Adrenal gland (tissue), 19 donors: ENCODE measurements around the gene OR5B2. TPM values are rescaled to one million over a fixed set of nuclear protein-coding genes. Genes with fewer than 3 reads are reported as not detected.

Source experiments
- DNase-seq, 7 donors: peaks; one replicate each; pipeline ENCODE4 v3.0.0-alpha.2; 2019 to 2020
- H3K27ac ChIP-seq, 5 donors: fragments of 200-600 bp; sonication (generic) in 4 of 5; 1 replicate in 3 of 5; 2 replicates in 2 of 5; pipeline versions ENCODE4 v1.5.1 to v1.8.0; 2016 to 2020; ENCODE audit warnings: mild to moderate bottlenecking in 1 of 5
- H3K27me3 ChIP-seq: fragments of 200-600 bp; 2 replicates; pipeline ENCODE4 v1.8.0; 2021
- H3K36me3 ChIP-seq, 2 donors: fragments of 200-600 bp; replicated peaks in 1 of 2; 1 replicate in 1 of 2; 2 replicates in 1 of 2; pipeline versions ENCODE4 v1.5.1 to v1.8.0; 2018 to 2022
- H3K4me1 ChIP-seq, 2 donors: fragments of 200-600 bp; replicated peaks in 1 of 2; 1 replicate in 1 of 2; 2 replicates in 1 of 2; pipeline versions ENCODE4 v1.5.1 to v1.8.0; 2018 to 2021
- H3K4me3 ChIP-seq, 4 donors: fragments of 200-600 bp; sonication (generic) in 3 of 4; one replicate each; pipeline ENCODE4 v1.5.1; 2016 to 2018
- H3K9me3 ChIP-seq, 3 donors: fragments of 200-600 bp; sonication (generic) in 1 of 3; replicated peaks in 1 of 3; 1 replicate in 2 of 3; 2 replicates in 1 of 3; pipeline versions ENCODE4 v1.5.1 to v1.8.0; 2016 to 2021
- POLR2A ChIP-seq, 2 donors: fragments of 450-650 bp; IDR thresholded peaks; one replicate each; pipeline ENCODE4 v1.6.1; 2017; ENCODE audit warnings: antibody characterized with exemption in 2 of 2, mild to moderate bottlenecking in 2 of 2, moderate library complexity in 1 of 2
- WGBS, 4 donors: extraction: QIAGEN DNeasy Blood & Tissue Kit in 2 of 4; methylation state at CpG; one replicate each; pipeline versions ENCODE4 v1.1.5 to v1.1.7; 2013 to 2017; 5-methylcytosine and 5-hydroxymethylcytosine counted together
- intact Hi-C, 2 donors: fragments of 100-400 bp; cut with DNase I; formaldehyde crosslinking; loops; one replicate each; pipeline versions ENCODE4 v1.14.1 to v1.15.0; 2022 to 2023
- long read RNA-seq, 10 donors: library from polyadenylated mRNA in 3 of 10; unstranded in 2 of 10; stranded (forward) in 1 of 10; transcript quantifications; one replicate each; pipeline ENCODE4 v2.0.0 and lab custom pipeline, GENCODE V29; 2021 to 2026
- polyA plus RNA-seq, 3 donors: library from polyadenylated mRNA; stranded (reverse); fragments of 200-250 nt in 2 of 3; fragments of 350-450 nt in 1 of 3; fragmentation: Illumina TruSeq in 1 of 3; extraction: RNeasy Lipid Tissue Mini Kit (QIAGEN cat#74804) in 1 of 3; gene quantifications; one replicate each; pipeline ENCODE4 v1.2.3, GENCODE V29; 2013 to 2014
- total RNA-seq, 9 donors: library from RNA; depleted of rRNA in 4 of 9; stranded (reverse); fragments of >200 nt in 4 of 9; fragments of 120-200 nt in 1 of 9; fragmentation: NEBNext Ultra II Directional in 1 of 9; extraction: Animal tissue kit (Norgen Biotek cat#: 25700) in 1 of 9; gene quantifications; one replicate each; pipeline versions ENCODE4 v1.1.0 to v1.2.4, GENCODE V29; 2013 to 2023
- TF ChIP-seq, protein P1 (sequence below), 6 experiments: fragments of 450-650 bp in 4 of 6; fragments of 200-600 bp in 2 of 6; sonication (generic) in 1 of 6; IDR thresholded peaks; 1 replicate in 5 of 6; 2 replicates in 1 of 6; pipeline versions ENCODE4 v1.5.1 to v1.8.0; 2016 to 2021; ENCODE audit warnings: antibody characterized with exemption in 6 of 6, mild to moderate bottlenecking in 2 of 6, moderate library complexity in 1 of 6
- donor health status: healthy with polysubstance abuse.
- donor health status: Bipolar disorder and iron deficiency.
- donor health status: DM: yes; HTN: yes; CAD: no.
- donor health status: DM: no; HTN: no; CAD: no.
- donor health status: DM: no; HTN: no; CAD: no.
- donor health status: DM: yes; HTN: yes; CAD: no.

The OR5B2 gene
- total RNA-seq (not detected), polyA plus RNA-seq (not detected)
- long read RNA-seq, donor 1: 0 reads
- long read RNA-seq, donor 2: 0 reads
- long read RNA-seq, donor 3: 0 reads
- long read RNA-seq, donor 4: 0 reads
- long read RNA-seq, donor 5: 0 reads
- long read RNA-seq, donor 6: 0 reads
- long read RNA-seq, donor 7: 0 reads
- long read RNA-seq, donor 8: 0 reads
- long read RNA-seq, donor 9: 0 reads
- long read RNA-seq, donor 10: 0 reads

DNA sequence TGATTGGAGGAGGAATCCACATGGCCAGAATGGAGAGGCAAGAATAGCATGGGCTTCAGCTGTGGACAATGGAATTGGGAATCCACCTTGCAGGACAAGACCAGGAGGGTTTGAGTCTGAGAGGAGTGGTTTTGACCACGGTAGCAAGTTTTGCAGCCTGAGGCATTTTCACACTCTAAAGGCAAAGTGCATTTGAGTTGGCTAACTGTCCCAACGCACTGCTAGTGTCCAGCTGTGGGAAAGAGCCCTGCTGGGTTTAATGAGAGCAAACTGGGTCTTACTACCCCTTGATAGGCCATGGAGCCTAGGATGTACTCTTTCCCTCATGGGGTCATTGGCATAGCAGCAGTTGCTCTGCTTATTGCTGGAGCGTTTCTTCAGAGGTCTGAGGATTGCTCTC, at the start of gene OR5B2:
Gene OR5B2, minus strand, starts transcription at position 101 of the 400 bp plus-strand sequence. CDS start 4,860 bp downstream, outside the sequence.
- H3K4me3 ChIP-seq: no peak within 1 kb of the TSS
- H3K27me3 ChIP-seq: no peaks in the 10 kb centered on the region
- no peaks in the 10 kb centered on the region for H3K9me3 ChIP-seq
- no peak within 1 kb of the TSS for H3K27ac ChIP-seq
- no peak for TF ChIP-seq POLR2A (IDR thresholded peaks at IDR 0.05)
- TF ChIP-seq, protein P1, sequence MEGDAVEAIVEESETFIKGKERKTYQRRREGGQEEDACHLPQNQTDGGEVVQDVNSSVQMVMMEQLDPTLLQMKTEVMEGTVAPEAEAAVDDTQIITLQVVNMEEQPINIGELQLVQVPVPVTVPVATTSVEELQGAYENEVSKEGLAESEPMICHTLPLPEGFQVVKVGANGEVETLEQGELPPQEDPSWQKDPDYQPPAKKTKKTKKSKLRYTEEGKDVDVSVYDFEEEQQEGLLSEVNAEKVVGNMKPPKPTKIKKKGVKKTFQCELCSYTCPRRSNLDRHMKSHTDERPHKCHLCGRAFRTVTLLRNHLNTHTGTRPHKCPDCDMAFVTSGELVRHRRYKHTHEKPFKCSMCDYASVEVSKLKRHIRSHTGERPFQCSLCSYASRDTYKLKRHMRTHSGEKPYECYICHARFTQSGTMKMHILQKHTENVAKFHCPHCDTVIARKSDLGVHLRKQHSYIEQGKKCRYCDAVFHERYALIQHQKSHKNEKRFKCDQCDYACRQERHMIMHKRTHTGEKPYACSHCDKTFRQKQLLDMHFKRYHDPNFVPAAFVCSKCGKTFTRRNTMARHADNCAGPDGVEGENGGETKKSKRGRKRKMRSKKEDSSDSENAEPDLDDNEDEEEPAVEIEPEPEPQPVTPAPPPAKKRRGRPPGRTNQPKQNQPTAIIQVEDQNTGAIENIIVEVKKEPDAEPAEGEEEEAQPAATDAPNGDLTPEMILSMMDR (IDR thresholded peaks at IDR 0.05): no peak
- no peak for DNase-seq
- intact Hi-C loops: no loop called here
- no peaks in the 10 kb centered on the region for H3K4me1 ChIP-seq
- H3K36me3 ChIP-seq: no peaks in the 10 kb centered on the region
- 57 to 67% (median 65%) methylated on average over 3 of the region's 3 CpGs for WGBS, 4 donors

- TF ChIP-seq, protein P1 (IDR thresholded peaks at IDR 0.05): no peak
- TF ChIP-seq POLR2A (IDR thresholded peaks at IDR 0.05): no peak
Observed at GRCh38 chr11:58471892-58472291, 44.0 kb upstream of the OR5B2 start.

GRCh38 chr11:58466293-58466692, 38.4 kb upstream of the OR5B2 start:
- no peak for DNase-seq
- H3K4me3 ChIP-seq: no peak overlapping the region
- H3K36me3 ChIP-seq: no peaks in the 10 kb centered on the region
- no peak overlapping the region for H3K27ac ChIP-seq
- WGBS, 4 donors: 56 to 74% (median 68%) methylated on average over 1 of the region's 1 CpG
- no peaks in the 10 kb centered on the region for H3K4me1 ChIP-seq
- no peaks in the 10 kb centered on the region for H3K9me3 ChIP-seq
- no peaks in the 10 kb centered on the region for H3K27me3 ChIP-seq
- TF ChIP-seq, protein P1 (IDR thresholded peaks at IDR 0.05): no peak
- no peak for TF ChIP-seq POLR2A (IDR thresholded peaks at IDR 0.05)
- intact Hi-C loops: no loop called here

More at GRCh38 chr11:58471892-58472291, 44.0 kb upstream of the OR5B2 start:
- intact Hi-C loops: no loop called here
- no peak for DNase-seq
- H3K4me1 ChIP-seq: no peaks in the 10 kb centered on the region
- H3K27me3 ChIP-seq: no peaks in the 10 kb centered on the region
- no peak overlapping the region for H3K4me3 ChIP-seq
- no peaks in the 10 kb centered on the region for H3K36me3 ChIP-seq
- no peak overlapping the region for H3K27ac ChIP-seq
- H3K9me3 ChIP-seq: no peaks in the 10 kb centered on the region

GRCh38 chr11:58465690-58466089, 37.8 kb upstream of the OR5B2 start:
- no peak for DNase-seq
- no peak for TF ChIP-seq POLR2A (IDR thresholded peaks at IDR 0.05)
- TF ChIP-seq, protein P1 (IDR thresholded peaks at IDR 0.05): no peak
- no peak overlapping the region for H3K4me3 ChIP-seq
- no peaks in the 10 kb centered on the region for H3K27me3 ChIP-seq
- no peak overlapping the region for H3K27ac ChIP-seq
- H3K4me1 ChIP-seq: no peaks in the 10 kb centered on the region
- intact Hi-C loops: no loop called here
- H3K9me3 ChIP-seq: no peaks in the 10 kb centered on the region
- no peaks in the 10 kb centered on the region for H3K36me3 ChIP-seq
- 43 to 54% (median 50%) methylated on average over 3 of the region's 3 CpGs for WGBS, 4 donors
